K562 (cell line): Measurements from ENCODE around the gene ILF2. TPM values are rescaled to one million over a fixed set of nuclear protein-coding genes. Genes with fewer than 3 reads are reported as not detected.
A peak's percentile ranks its signal among the peaks of the same experiment; 100 is the strongest.

Experiments
- BRCA1 ChIP-seq, 2 experiments: fragments of 450-650 bp in 1 of 2; sonication (generic) in 1 of 2; formaldehyde crosslinking in 1 of 2; IDR thresholded peaks; 2 replicates each; pipeline versions ENCODE4 v1.5.0 to v1.6.1; 2017 to 2020; ENCODE audit warnings: mild to moderate bottlenecking in 1 of 2, missing genetic modification reagents in 1 of 2
- CLOCK ChIP-seq: fragments of 250-450 bp; sonication (Bioruptor Pico); IDR thresholded peaks from 2 replicates; pipeline ENCODE4 v1.4.0; 2020; ENCODE audit warnings: mild to moderate bottlenecking, moderate library complexity, borderline replicate concordance
- CREB3L1 ChIP-seq: fragments of 450-650 bp; IDR thresholded peaks from 2 replicates; pipeline ENCODE4 v1.6.1; 2014; ENCODE audit warnings: low read depth, mild to moderate bottlenecking, moderate library complexity, borderline replicate concordance
- ETV5 ChIP-seq: sonication (generic); formaldehyde crosslinking; IDR thresholded peaks from 2 replicates; pipeline ENCODE4 v1.4.0; 2020; ENCODE audit warnings: low read depth, mild to moderate bottlenecking, missing genetic modification reagents
- MAX ChIP-seq: sonication (generic); formaldehyde crosslinking; IDR thresholded peaks from 2 replicates; pipeline ENCODE4 v1.9.0; 2022; ENCODE audit warnings: mild to moderate bottlenecking, missing genetic modification reagents
- MAZ ChIP-seq, 2 experiments: fragments of 450-650 bp in 1 of 2; sonication (generic) in 1 of 2; formaldehyde crosslinking; IDR thresholded peaks in 1 of 2; conservative IDR thresholded peaks in 1 of 2; 2 replicates each; pipeline versions ENCODE4 v1.4.0 to v1.5.0; 2020; ENCODE audit warnings: mild to moderate bottlenecking in 1 of 2, missing genetic modification reagents in 1 of 2
- MCM3 ChIP-seq: fragments of 450-650 bp; IDR thresholded peaks from 2 replicates; pipeline ENCODE4 v1.6.1; 2016
- RBM25 ChIP-seq: fragments of 200-400 bp; formaldehyde crosslinking; IDR thresholded peaks from 2 replicates; pipeline ENCODE4 v1.6.1; 2018; ENCODE audit warnings: low read length, low read depth, moderate library complexity; ENCODE audit not compliant: severe bottlenecking
- SMC3 ChIP-seq: conservative IDR thresholded peaks from 2 replicates; pipeline ENCODE4 v1.6.1; 2011; ENCODE audit warnings: low read depth, low read length, improper control_type of control experiment; ENCODE audit not compliant: insufficient read depth
- TAL1 ChIP-seq: fragments of 450-650 bp; IDR thresholded peaks from 2 replicates; pipeline ENCODE4 v1.6.1; 2016; ENCODE audit warnings: mild to moderate bottlenecking
- ZFP91 ChIP-seq: sonication (generic); formaldehyde crosslinking; IDR thresholded peaks from 2 replicates; pipeline ENCODE4 v1.8.0; 2022; ENCODE audit warnings: mild to moderate bottlenecking, missing genetic modification reagents
- polyA plus RNA-seq, 8 experiments: library from polyadenylated mRNA; depleted of rRNA in 4 of 8; stranded (reverse) in 5 of 8; unstranded in 3 of 8; fragments of >200 nt; fragmentation: Nextera tagmentation in 2 of 8; fragmentation: Illumina TruSeq in 1 of 8; extraction: Ambion mirVana in 2 of 8; extraction: Trizol in 1 of 8; gene quantifications; 2 replicates each; pipeline versions ENCODE4 v1.2.1 to v1.2.3, GENCODE V29; 2011 to 2014; ENCODE audit warnings: inconsistent platforms in 1 of 8, missing spikeins in 1 of 8
- total RNA-seq, 7 experiments: library from RNA; depleted of rRNA in 6 of 7; stranded (reverse); fragments of >200 nt in 6 of 7; fragmentation: Illumina TruSeq in 2 of 7; extraction: Trizol in 2 of 7; gene quantifications; 2 replicates each; pipeline versions ENCODE4 v1.2.1 to v1.2.3, GENCODE V29; 2011 to 2021; ENCODE audit warnings: low replicate concordance in 1 of 7

The ILF2 gene
- total and polyA plus RNA-seq, 9 of the 15 experiments (the other 6 are each of a cell fraction or from before 2014, with no cell fraction given), result 282 to 726 (median 474) TPM

GRCh38 chr1:153633161-153633753, 37.5 kb downstream of the ILF2 start (continued):
- TF ChIP-seq ZFP91 (CRISPR knock-in tag) (no peak), MAX (CRISPR knock-in tag) (no peak), CLOCK (CRISPR knock-in tag) (no peak), MAZ (CRISPR knock-in tag; conservative IDR thresholded peaks at IDR 0.05 in 1 of 2, IDR thresholded peaks at IDR 0.05 in 1 of 2) (peak in 1 of 2 experiments; percentile 6; a peak in 1 of 4 replicates), ETV5 (CRISPR knock-in tag) (0 out of 2 replicates have a peak, but pooled peaks have one; percentile 7), TAL1 (no peak), CREB3L1 (no peak), SMC3 (0 out of 2 replicates have a peak, but pooled peaks have one; percentile 9), BRCA1 (IDR thresholded peaks at IDR 0.05) (no peak), BRCA1 (CRISPR knock-in tag; IDR thresholded peaks at IDR 0.05) (no peak), RBM25 (peak; percentile 44), MCM3 (no peak)
